ENCODE measurements around the gene RNF215.
"Not testable (repeated sequence)": the region's sequence is repeated elsewhere in the genome, so short reads cannot be mapped to it uniquely, and the experiment has no call there.

RNF215 gene

DNA sequence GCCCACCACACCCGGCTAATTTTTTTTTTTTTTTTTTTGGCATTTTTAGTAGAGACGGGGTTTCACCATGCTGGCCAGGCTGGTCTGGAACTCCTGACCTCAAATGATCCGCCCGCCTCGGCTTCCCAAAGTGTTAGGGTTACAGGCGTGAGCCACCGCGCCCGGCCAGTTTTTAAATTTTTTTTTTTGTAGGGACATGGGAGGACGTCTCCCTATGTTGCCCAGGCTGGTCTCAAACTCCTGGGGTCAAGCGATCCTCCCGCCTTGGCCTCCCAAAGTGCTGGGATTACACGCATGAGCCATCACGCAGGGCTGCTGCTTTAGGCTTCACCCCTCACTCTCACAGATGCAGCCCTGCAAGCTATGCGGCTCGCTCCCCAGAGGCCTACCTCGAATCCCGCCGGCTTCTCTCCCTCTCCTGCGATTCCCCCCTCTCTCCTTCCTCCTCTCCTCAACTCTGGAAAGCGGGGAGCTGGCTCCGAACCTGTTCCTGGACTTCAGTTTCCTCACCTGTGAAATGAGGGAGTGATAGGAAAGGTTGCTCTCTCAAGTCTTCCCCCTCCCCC is 29.5 kb downstream of the RNF215 start:
- DNase-seq: no peak

DNA sequence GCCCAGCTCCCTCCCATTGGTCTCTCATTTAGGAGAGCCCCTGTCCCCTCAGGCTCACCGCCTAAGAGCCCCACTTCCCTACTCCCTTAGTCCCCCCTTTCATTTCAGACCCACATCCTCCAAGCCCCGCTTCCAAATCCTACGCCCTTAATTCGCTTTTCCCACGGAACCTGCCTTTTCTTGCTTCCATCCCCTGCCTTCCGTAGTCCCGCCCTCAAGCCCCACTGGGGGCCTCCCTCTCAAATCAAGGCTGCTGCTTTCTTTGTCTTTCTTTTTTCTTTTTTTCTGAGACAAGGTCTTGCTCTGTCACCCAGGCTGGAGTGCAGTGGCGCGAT is 30.0 kb downstream of the RNF215 start:
- no peak for DNase-seq

DNA sequence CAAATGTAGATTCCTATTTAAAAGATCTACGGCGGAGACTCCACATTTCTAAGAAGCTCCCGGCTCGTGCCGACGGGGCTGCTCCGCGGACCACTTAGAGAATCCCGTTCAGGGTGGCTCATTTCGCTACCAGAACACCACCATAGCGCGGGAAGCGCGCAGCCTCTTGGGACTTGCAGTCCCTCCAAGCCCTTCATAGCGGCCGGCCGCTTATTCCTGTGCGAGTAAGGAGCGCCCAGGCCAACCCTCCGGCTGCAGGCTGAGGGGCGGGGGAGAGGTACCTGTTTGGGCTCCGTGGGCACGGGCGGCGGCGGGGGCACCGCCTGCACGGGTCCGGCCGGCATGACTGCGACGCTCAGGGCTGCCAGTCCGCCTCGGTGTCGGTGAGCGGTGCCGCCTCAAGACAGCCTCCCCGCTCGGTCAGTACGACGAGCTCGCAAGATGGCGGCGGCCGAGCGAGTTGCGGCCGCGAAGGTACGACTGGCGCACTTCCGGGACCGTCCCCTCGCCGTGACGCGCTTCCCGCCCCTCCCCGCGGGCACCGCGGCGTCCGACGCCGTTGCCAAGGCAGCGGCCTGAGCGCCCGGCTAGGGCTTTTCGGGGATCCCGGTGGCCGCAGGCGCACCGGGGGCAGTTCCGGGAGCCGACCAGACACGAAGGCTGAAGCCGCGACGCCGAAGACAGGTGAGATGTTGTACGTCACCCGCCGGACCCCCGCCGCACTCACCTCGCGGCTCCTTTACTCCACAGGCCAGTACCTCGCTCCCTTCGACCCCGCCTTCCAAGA is 30.6 kb downstream of the RNF215 start, which contains the start of the genes CCDC157 and SF3A1:
Gene CCDC157 (plus strand): TSS at position 559 of the 787 bp plus-strand sequence. CDS start 8,994 bp downstream, outside the sequence.
Gene SF3A1 (minus strand): TSS at position 446 of the 787 bp plus-strand sequence. CDS start 102 bp downstream, at position 344.
- peak; percentile 82 to 91 for DNase-seq

DNA sequence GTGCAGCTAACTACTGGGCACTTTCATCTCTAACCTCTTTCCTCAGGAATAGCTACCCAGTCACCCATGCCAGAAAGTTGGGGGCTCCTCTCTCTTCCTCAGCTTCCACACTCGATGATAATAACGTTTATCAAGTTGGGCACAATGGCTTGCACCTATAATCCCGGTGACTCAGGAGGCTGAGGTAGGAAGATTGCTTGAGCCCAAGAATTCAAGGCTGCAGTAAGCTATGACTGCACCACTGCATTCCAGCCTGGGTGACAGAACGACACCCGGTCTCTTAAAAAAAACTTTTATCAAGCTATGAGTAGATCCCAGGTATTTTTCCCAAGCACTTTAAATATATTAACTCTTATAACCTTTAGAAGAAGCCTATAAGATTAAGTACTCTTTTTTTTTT is 32.6 kb downstream of the RNF215 start:
- no peak for DNase-seq

DNA sequence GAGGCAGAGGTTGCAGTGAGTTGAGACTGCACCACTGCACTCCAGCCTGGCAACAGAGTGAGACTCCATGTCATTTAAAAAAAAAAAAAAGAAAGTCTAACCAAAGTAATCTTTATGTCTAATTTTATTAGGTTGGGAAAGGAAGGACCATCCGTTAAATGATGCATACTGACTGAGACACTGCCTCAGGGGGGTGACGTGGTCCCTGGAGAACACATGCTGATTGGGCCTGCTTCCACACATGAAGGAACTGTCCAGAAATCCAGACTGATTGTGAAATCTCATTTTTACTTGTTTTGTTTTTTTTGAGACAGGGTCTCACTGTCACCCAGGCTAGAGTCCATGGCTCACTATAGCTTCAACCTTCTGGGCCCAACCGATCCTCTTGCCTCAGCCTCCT is 36.0 kb downstream of the RNF215 start:
- no peak for DNase-seq

DNA sequence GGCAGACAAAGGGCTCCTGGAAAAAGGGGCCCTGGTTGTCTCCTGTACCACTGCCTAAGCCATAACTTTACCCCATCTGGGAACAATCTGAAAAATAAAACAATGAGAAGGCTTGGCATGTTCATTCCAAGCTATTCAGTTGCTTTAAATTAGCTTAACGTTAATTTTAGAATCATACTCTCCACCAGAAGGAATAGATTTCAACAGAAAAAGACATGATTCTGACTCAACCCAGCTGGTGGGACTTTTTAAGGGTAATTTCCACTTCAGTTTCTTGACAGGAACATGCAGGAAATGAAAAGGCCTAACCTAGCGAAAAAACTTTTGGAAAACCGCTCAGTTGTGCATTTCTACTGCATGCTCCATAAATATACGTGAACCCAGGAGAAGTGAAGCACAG is 38.4 kb downstream of the RNF215 start:
- DNase-seq: peak; percentile 16 to 61

DNA sequence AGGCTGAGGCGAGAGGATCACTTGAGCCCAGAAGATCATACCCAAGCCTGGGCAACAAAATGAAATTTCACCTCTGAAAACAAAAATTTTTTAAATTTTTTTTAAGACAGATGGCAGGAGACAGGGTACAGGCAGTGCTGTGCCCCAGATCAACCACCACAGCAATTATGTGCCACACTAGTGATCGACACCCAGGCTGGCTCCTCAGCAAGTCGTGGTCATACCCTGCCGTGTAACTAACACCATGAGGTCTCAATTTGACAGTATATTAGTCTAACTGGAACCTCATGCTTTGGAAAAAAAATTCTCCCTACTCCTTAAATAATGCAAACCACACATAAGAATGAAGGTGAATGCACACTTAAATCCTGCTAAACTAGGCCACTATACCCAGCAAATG is 38.8 kb downstream of the RNF215 start:
- DNase-seq: no peak

DNA sequence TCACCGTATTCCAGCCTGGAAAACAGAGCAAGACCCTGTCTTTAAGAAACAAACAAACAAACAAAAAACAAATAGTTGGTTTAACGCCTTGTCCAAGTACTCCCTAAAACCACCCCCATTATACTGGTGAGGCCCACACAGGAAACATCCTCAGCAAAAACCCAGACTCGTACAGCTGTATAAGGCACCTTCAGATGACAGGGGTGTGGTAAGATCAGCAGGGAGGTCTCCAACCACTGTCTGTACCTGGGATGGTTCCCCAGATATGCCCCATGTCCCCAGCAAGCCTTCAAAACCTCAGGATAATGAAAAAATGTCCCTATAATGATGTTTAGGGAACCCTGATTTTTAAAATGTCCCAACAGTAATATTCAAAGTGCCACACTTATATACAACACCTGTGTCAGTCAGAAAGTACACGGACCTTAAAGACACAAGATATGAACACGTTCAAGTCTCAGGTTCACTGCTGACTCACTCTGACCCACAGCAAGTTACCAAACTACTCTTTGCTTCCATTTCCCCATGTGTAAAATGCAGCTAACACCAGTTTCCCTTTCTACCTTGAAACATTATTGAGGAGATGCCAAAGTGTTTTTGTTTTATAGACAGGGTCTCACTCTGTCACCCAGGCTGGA is 39.8 kb downstream of the RNF215 start:
- no peak for DNase-seq

DNA sequence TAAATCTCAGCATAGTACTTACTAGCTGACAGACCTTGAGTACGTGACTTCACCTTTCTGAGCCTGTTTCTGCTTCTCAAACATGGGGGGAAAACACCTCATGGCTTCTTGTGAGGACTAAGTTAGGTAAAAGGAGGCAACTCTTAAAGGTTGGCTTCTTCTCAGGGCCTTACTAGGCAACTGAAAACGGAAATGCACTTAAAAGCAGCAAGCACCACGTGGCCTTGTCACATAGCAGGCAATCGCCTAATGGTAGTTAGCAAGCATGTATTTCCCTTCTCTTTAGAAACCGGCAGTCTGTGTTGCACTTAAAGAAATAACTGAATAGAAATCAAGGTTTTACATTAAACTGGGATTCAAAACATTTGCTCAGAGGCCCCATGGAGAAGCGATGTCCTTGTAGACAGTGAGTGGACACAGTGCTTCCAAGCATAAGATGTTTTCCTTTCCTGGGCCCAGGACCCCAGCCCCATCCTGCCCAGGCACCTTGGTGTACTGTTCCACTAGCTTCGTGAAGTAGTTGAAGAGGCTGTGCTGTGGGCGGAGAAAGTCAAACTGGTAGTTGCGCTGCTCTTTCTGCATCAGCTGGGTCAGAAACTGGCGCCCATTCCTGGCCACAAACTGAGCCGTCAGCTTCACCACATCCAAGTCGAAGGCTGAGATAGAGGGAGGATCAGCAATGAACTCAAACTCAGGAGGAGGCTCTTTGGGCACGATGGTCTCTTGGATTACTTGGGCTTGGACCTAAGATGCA is 42.6 kb downstream of the RNF215 start:
- DNase-seq: no peak

DNA sequence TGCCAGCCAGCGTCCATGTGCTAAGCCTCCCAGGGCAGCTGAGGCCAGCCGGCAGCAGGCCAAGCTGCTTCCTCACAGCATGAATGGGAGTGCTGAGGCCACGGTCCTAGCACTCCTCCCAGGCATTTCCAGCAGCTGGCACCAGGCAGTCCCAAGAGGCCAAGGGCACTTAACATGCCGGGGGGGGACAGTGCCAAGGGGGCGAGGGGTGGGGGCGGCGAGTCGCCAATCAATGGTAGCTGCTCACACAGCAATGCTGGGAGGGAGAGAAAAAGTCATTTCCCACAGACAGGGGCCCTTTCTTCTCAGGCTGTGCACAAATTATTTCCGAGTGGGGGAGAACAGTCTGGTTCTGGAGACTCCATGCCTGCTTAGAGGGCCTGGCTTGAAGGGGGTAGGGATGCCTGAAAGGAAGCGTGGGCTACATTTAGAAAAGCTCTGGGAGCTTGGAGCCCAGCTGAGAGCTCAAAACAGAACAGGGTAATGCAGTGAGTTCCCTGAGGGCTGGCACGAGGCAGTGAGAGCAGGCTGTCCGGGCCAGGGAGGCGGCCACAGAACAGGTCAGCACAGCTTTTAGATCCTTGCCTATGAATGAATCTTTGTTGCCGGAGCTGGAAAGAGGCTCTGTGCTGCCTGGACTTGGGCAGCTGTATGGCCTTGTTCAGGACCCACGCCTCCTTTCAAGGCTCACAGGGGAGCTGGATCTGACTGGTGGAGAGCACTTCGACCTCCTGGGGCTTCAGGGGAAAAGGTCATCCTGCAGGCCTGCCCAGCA is 46.1 kb downstream of the RNF215 start:
- DNase-seq: no peak

DNA sequence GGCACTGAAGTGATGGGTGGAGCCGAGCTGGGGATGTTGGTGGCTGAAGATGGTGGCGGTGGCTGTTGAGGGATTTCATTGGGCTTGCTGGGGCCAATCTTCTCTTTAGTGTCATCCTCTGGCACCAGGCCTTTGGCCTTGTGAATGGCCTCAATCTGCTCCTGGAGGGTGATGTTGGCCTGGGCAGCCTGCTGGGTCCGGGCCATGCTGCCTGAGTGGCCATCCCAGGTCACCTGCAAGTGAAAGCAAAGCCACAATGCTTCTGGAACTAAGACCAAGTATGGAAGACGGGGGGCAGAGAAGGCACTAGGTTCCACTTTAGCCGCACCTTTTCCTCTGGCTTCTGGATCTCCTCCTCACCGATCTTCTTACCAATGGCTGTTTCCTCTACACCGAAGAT is 48.4 kb downstream of the RNF215 start:
- no peak for DNase-seq

DNA sequence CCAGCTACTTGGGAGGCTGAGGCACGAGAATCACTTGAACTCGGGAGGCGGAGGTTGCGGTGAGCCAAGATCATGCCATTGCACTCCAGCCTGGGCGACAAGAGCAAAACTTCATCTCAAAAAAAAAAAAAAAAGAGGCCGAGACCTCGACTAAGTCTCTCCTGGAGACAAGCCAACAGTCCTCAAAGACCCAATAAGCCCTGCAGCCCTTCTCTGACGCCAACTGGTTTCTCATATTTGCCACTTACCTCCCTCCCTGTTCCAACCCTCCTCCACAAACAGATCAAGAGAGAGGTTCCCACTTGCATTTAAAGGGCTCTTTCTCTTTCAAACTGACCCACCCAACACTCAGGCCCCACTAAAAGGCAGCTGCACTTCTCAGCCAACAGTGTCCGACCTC is 48.9 kb downstream of the RNF215 start:
- not testable (repeated sequence) for DNase-seq

DNA sequence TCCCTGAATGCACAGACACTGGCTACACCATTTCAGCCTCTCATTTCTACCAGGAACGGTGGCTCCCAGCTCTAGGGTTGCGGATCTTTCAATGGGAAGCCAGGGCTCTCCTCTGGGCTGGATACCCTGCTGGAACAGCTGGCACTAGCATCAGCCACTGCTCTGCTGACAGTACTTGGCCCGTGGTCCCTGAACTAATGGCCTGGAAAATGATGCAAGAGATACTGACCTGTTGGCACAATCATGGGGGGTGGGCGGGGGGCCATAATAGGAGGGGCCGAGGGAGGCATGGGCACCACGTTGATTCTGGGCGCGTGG is 49.8 kb downstream of the RNF215 start:
- no peak for DNase-seq

DNA sequence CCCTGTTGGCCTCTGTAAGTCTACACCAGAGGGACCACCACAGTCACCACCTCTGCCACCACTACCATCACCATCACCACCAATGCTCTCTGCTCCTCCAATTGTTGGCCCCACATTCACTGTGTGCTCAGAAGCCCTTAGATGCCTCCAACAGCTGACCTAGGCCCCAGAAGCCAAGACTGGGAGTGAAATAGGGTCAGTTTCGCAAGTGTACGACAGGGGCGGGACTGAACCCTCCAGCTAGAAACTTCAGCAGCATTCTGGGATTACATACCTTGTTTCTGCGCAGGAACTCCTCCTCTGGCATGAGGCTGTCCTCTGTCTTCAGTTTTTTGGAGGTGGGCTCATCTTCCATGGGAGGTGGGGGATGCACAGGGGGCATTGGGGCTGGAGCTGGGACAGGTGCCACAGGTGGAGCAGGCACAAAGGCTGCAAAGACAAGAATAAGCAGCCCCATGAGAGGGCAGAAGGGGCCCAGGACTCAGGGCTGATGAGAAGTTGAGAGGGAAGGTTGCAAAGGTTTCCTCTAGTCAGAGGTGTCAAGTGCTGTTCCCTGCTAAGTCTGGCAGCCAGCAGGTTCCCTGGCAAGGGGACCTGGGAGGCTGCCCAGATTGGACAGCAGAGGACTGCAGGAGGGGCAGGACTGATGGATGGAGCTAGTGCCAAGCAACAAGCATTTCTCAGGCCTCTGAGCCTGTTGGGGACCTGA is 50.3 kb downstream of the RNF215 start:
- DNase-seq: no peak

DNA sequence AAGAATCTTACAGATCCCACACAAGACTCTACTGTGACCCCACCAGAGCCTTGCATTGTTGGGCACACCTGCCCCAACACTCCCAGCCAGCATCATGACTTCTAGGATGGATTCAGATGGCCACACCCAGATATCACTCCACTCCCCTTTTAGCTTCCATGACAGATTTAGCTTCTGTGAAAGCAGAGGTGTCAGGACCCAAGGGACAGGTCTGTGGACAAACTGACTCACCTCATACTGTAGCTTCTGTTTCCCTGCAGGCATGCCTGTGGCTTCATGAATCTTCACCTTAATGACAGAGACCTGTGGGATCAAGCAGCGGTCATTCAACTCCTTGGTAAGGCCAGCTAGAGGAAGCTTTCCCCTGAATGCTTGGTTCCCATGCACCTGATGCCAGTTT is 52.0 kb downstream of the RNF215 start:
- no peak for DNase-seq

DNA sequence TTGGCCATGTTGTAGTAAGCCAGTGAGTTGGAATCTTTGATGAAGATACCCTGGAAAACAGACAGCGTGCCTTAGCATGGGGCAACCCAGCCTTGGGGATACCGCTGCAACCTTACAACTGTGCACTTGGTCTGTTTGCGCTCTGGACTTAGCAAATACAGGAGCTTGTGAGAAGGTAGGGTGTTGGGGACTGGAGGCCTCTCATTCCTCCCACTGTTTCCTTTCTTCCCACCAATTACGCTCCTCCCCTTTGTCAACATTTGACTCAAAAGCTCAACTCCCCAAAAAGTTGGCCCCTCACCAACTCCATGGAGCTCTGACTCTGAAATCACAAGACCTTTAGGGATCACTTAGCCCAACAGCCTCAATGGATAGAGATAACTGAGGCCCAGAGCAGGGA is 52.6 kb downstream of the RNF215 start:
- DNase-seq: no peak

DNA sequence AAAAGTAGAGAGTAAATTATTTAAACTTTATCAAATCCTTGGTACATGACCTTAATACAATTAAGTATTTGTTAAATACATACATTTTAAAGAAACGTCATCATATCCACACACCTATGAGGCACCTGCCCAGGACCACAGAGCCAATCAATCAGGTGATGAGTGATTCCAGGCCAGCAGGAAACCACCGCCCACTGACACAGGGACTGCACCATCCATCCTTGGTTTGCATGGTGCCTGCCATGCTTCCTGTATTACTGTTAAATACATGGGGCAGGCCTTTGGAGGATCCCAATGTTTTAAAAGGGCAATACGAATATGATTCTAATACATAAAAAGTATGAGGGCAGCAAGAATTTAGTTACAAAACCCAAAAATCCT is 53.5 kb downstream of the RNF215 start:
- DNase-seq: no peak

DNA sequence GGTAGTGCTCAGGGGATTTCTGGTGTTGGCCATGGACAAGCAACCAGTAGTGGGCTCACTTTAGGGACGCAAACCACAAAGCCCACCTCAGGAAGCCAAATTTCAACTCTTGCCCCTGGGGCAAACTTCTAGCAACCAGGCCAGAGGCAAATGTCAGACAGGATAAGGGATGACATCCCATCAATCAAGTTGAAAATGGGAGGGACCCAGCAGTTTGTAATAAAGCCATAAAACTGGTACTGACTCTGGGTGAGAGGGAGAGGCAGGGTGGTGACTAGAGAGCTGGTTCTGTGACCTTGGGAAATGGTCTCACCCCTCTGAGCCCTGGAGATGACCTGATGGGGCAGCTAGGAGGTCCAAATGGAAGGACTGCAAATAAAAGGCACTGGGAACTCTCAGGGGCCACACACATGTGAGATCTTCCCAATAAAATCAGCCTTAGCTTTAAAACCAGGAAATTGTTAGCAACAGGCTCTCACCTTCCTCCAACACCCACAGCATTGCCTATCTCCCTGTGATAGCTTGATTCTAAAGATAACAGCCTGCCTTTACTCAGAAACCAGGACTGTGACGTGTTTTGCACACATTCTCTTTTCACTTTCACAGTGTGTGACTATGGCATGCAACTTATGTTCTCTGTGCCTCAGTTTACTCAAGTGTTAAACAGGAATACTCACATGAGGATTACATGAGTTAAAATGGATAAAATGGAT is 54.1 kb downstream of the RNF215 start:
- DNase-seq: no peak

DNA sequence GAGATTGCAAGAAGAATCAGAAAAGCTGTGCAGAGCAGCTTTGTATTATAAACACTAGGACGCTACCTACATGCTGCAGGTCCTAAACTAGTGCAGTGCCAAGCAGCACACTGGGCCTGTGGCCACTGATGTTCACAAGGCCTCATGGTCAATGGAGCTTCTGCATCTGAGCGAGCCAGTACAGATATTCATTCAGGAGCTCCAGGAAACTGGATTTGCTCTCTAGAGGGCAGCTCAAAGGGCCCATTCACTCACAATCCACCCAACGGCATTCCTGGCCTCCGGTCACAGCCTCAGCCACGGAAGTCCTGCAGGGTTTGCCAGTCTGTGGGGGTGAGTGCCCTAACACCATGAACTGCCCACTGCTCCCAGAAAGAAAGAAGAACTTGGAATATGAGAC is 54.7 kb downstream of the RNF215 start:
- DNase-seq: no peak

All from inflammatory macrophage treated with lipopolysaccharide for 1 hour (primary cell).